GM23338 (cell line): ENCODE data around the gene ADPRHL1. TPM values are rescaled to one million over a fixed set of nuclear protein-coding genes. Genes with fewer than 3 reads are reported as not detected.
A peak's percentile ranks its signal among the peaks of the same experiment; 100 is the strongest.

Experiments
- ATAC-seq: fragments of 200-7000 bp; cut with Tn5 transposase; 3 replicates; pipeline ENCODE4 v1.9.1; 2020
- DNase-seq: peaks from one replicate; pipeline ENCODE4 v3.0.0-alpha.2; 2015; ENCODE audit warnings: low spot score
- H2AFZ ChIP-seq: fragments of 200-600 bp; sonication (generic); 2 replicates; pipeline ENCODE4 v1.8.0; 2016; ENCODE audit warnings: antibody characterized with exemption, mild to moderate bottlenecking, moderate library complexity
- H3F3A ChIP-seq: fragments of 200-600 bp; sonication (generic); replicated peaks from 2 replicates; pipeline ENCODE4 v1.8.0; 2017; ENCODE audit warnings: antibody characterized with exemption, mixed run types, low read depth
- H3K27ac ChIP-seq: fragments of 200-600 bp; sonication (generic); 2 replicates; pipeline ENCODE4 v1.6.1; 2016; ENCODE audit warnings: low read depth
- H3K27me3 ChIP-seq: fragments of 200-600 bp; sonication (generic); 2 replicates; pipeline ENCODE4 v1.8.0; 2016; ENCODE audit warnings: mild to moderate bottlenecking, mixed run types, moderate library complexity; ENCODE audit not compliant: insufficient read depth
- H3K36me3 ChIP-seq: fragments of 200-600 bp; sonication (generic); 2 replicates; pipeline ENCODE4 v1.8.0; 2016; ENCODE audit warnings: mild to moderate bottlenecking; ENCODE audit not compliant: insufficient read depth
- H3K4me1 ChIP-seq: fragments of 200-600 bp; sonication (generic); 2 replicates; pipeline ENCODE4 v1.8.0; 2016; ENCODE audit warnings: mild to moderate bottlenecking, moderate library complexity; ENCODE audit not compliant: insufficient read depth
- H3K4me2 ChIP-seq: fragments of 200-600 bp; sonication (generic); 2 replicates; pipeline ENCODE4 v1.7.1; 2017; ENCODE audit warnings: mixed run types
- H3K4me3 ChIP-seq: fragments of 200-600 bp; sonication (generic); 2 replicates; pipeline ENCODE4 v1.6.1; 2016; ENCODE audit warnings: mixed run types
- H3K79me2 ChIP-seq: fragments of 200-600 bp; sonication (generic); replicated peaks from 2 replicates; pipeline ENCODE4 v1.8.0; 2017; ENCODE audit warnings: mild to moderate bottlenecking; ENCODE audit not compliant: insufficient read depth
- H3K9me2 ChIP-seq: fragments of 200-600 bp; sonication (generic); 2 replicates; pipeline ENCODE4 v1.8.0; 2017; ENCODE audit not compliant: insufficient read depth
- H4K20me1 ChIP-seq: fragments of 200-600 bp; sonication (generic); replicated peaks from 2 replicates; pipeline ENCODE4 v1.8.0; 2017; ENCODE audit warnings: mild to moderate bottlenecking; ENCODE audit not compliant: insufficient read depth
- H3K27ac Mint-ChIP-seq: 2 replicates; pipeline ENCODE4 v1.8.0; 2020; ENCODE audit warnings: inconsistent platforms, mild to moderate bottlenecking, moderate library complexity, mixed read lengths
- H3K27me3 Mint-ChIP-seq: 3 replicates; pipeline ENCODE4 v1.8.0; 2022; ENCODE audit warnings: low read depth, mild to moderate bottlenecking, moderate library complexity, mixed read lengths, inconsistent platforms; ENCODE audit not compliant: insufficient read depth, poor library complexity
- H3K36me3 Mint-ChIP-seq: 3 replicates; pipeline ENCODE4 v1.8.0; 2021; ENCODE audit warnings: low read depth, mild to moderate bottlenecking, inconsistent platforms, moderate library complexity, mixed read lengths
- H3K4me1 Mint-ChIP-seq: 3 replicates; pipeline ENCODE4 v1.8.0; 2020; ENCODE audit warnings: mild to moderate bottlenecking, inconsistent platforms, mixed read lengths
- H3K4me3 Mint-ChIP-seq: 3 replicates; pipeline ENCODE4 v1.8.0; 2021; ENCODE audit warnings: moderate library complexity, mild to moderate bottlenecking, inconsistent platforms, mixed read lengths
- H3K9me3 Mint-ChIP-seq: 3 replicates; pipeline ENCODE4 v1.8.0; 2020; ENCODE audit warnings: moderate library complexity, mild to moderate bottlenecking, inconsistent platforms, mixed read lengths
- CREB1 ChIP-seq: fragments of 250-450 bp; sonication (Bioruptor Pico); IDR thresholded peaks from 2 replicates; pipeline ENCODE4 v1.5.0; 2020; ENCODE audit warnings: low read depth, mild to moderate bottlenecking, moderate library complexity
- CTCF ChIP-seq, 2 experiments: fragments of 200-600 bp in 1 of 2; sonication (generic) in 1 of 2; conservative IDR thresholded peaks; 2 replicates each; pipeline versions ENCODE4 v1.5.1 to v1.6.1; 2016 to 2017; ENCODE audit warnings: antibody characterized with exemption in 2 of 2, low read depth in 2 of 2, mild to moderate bottlenecking in 2 of 2, moderate library complexity in 1 of 2
- ETS1 ChIP-seq: IDR thresholded peaks from 2 replicates; pipeline ENCODE4 v1.6.1; 2016; ENCODE audit warnings: antibody characterized with exemption
- EZH2 ChIP-seq: fragments of 200-600 bp; sonication (generic); IDR thresholded peaks from one replicate; pipeline ENCODE4 v1.8.0; 2017; ENCODE audit warnings: antibody characterized with exemption, mild to moderate bottlenecking, low read depth; ENCODE audit not compliant: unreplicated experiment
- NANOG ChIP-seq: IDR thresholded peaks from 2 replicates; pipeline ENCODE4 v1.6.1; 2016; ENCODE audit warnings: antibody characterized with exemption, borderline replicate concordance
- POLR2AphosphoS5 ChIP-seq: IDR thresholded peaks from 2 replicates; pipeline ENCODE4 v1.6.1; 2016; ENCODE audit warnings: antibody characterized with exemption, low read depth
- REST ChIP-seq: IDR thresholded peaks from one replicate; pipeline ENCODE4 v1.6.1; 2018; ENCODE audit warnings: antibody characterized with exemption; ENCODE audit not compliant: unreplicated experiment
- ZNF114 ChIP-seq: fragments of 250-450 bp; sonication (Bioruptor Pico); IDR thresholded peaks from 2 replicates; pipeline ENCODE4 v1.5.0; 2020; ENCODE audit warnings: mild to moderate bottlenecking, moderate library complexity
- ZNF331 ChIP-seq: fragments of 250-450 bp; sonication (Bioruptor Pico); IDR thresholded peaks from 2 replicates; pipeline ENCODE4 v1.5.0; 2020; ENCODE audit warnings: low read depth, mild to moderate bottlenecking, moderate library complexity
- polyA plus RNA-seq: library from polyadenylated mRNA; unstranded; fragments of >200 nt; fragmentation: Nextera tagmentation; extraction: Ambion mirVana; gene quantifications from 2 replicates; pipeline ENCODE4 v1.2.1, GENCODE V29; 2016
- total RNA-seq: library from RNA; depleted of rRNA; stranded (reverse); fragments of >200 nt; shearing (Covaris generic); gene quantifications from 2 replicates; pipeline ENCODE4 v1.2.3, GENCODE V29; 2014

Gene ADPRHL1
- total and polyA plus RNA-seq, 2 experiments from 2014 or later: 0.80 to 1.0 TPM

GRCh38 chr13:113364311-113364889 is 88.9 kb downstream of the ADPRHL1 start:
- Mint-ChIP-seq H3K4me1 (peaks cover 27% of the 10 kb centered on the region), H3K27me3 (peaks cover 8% of the 10 kb centered on the region), H3K9me3 (peaks cover 4% of the 10 kb centered on the region), H3K27ac (no peak overlapping the region), H3K36me3 (peaks cover 22% of the 10 kb centered on the region; the same call in 2 of the 3 replicates), H3K4me3 (peak overlapping the region; percentile 34; the same call in 1 of the 3 replicates)
- TF ChIP-seq ZNF331 (CRISPR knock-in tag) (no peak), ETS1 (no peak)
- ATAC-seq (peak; percentile 2; the same call in 1 of the 3 replicates), DNase-seq (no peak)
- Histone ChIP-seq H4K20me1 (peaks cover 32% of the 10 kb centered on the region), H3K27ac (0 out of 2 replicates have a peak overlapping the region, but pooled peaks have one; percentile 86), H3K27me3 (no peaks in the 10 kb centered on the region), H2AFZ (no peak overlapping the region), H3K79me2 (peaks cover 44% of the 10 kb centered on the region), H3K4me1 (peaks cover 15% of the 10 kb centered on the region; the same call in 1 of the 2 replicates), H3K4me2 (peak overlapping the region; percentile 80), H3K36me3 (peaks cover 8% of the 10 kb centered on the region; the same call in 1 of the 2 replicates), H3K9me2 (no peaks in the 10 kb centered on the region), H3F3A (0 out of 2 replicates have a peak, but pooled peaks cover 21% of the 10 kb centered on the region), H3K4me3 (peak overlapping the region; percentile 57)

GRCh38 chr13:113361406-113361805 is 91.9 kb downstream of the ADPRHL1 start:
- Mint-ChIP-seq H3K9me3 (peaks cover 4% of the 10 kb centered on the region; the same call in 2 of the 3 replicates), H3K27me3 (peaks cover 6% of the 10 kb centered on the region), H3K4me1 (peaks cover 22% of the 10 kb centered on the region), H3K4me3 (peak overlapping the region; percentile 33; the same call in 2 of the 3 replicates), H3K36me3 (peaks cover 33% of the 10 kb centered on the region), H3K27ac (no peak overlapping the region; the same call in 1 of the 2 replicates)
- Histone ChIP-seq H3K27ac (0 out of 2 replicates have a peak overlapping the region, but pooled peaks have one; percentile 32), H3K4me2 (peak overlapping the region; percentile 97), H3K9me2 (no peaks in the 10 kb centered on the region), H3K36me3 (peaks cover 21% of the 10 kb centered on the region), H3F3A (peaks cover 21% of the 10 kb centered on the region; the same call in 1 of the 2 replicates), H3K4me3 (peak overlapping the region; percentile 36; the same call in 1 of the 2 replicates), H2AFZ (no peak overlapping the region), H3K79me2 (peaks cover 74% of the 10 kb centered on the region), H3K4me1 (peaks cover 15% of the 10 kb centered on the region; the same call in 1 of the 2 replicates), H4K20me1 (peaks cover 52% of the 10 kb centered on the region), H3K27me3 (no peaks in the 10 kb centered on the region)
- no peak for DNase-seq
- ATAC-seq: no peak
- no peak for TF ChIP-seq CTCF (conservative IDR thresholded peaks at IDR 0.05; ENCODE audit: low read depth in 2 of 2)
- TF ChIP-seq REST: no peak
- TF ChIP-seq ZNF331 (CRISPR knock-in tag): no peak
- TF ChIP-seq ZNF114 (CRISPR knock-in tag): no peak
- no peak for TF ChIP-seq NANOG
- TF ChIP-seq CREB1 (CRISPR knock-in tag): no peak
- TF ChIP-seq EZH2: no peak
- TF ChIP-seq POLR2AphosphoS5: no peak
